ENCODE results near the gene DPEP2NB. TPM values are rescaled to one million over a fixed set of nuclear protein-coding genes. Genes with fewer than 3 reads are reported as not detected.
"Not testable (repeated sequence)": the region's sequence is repeated elsewhere in the genome, so short reads cannot be mapped to it uniquely, and the experiment has no call there.

Gene DPEP2NB
- total RNA-seq, 4 donors from 2014 or later = not detected

- H3K36me3 ChIP-seq = peaks cover 0 to 57% (median 26%) of the 10 kb centered on the region in 4 donors
- intact Hi-C loops (cut with DNase I) = no loop called here
These were observed 16.2 kb upstream of the DPEP2NB start for GRCh38 chr16:68031951-68032350.

GRCh38 chr16:68030108-68030507 is 14.4 kb upstream of the DPEP2NB start:
- H3K4me1 ChIP-seq; H3K27me3 ChIP-seq; intact Hi-C loops (cut with DNase I); H3K27ac ChIP-seq (replicated peaks in 1 of 4); DNase-seq (ENCODE audit: extremely low spot score); H3K9me3 ChIP-seq; H3K4me3 ChIP-seq: not testable (repeated sequence)
- WGBS = 75% methylated on average over 6 of the region's 6 CpGs
- H3K36me3 ChIP-seq = peaks cover 0 to 56% (median 30%) of the 10 kb centered on the region in 4 donors

More at GRCh38 chr16:68031951-68032350, 16.2 kb upstream of the DPEP2NB start:
- WGBS = 95% methylated on average over 2 of the region's 2 CpGs
- Histone ChIP-seq H3K4me1 (no peaks in the 10 kb centered on the region), H3K9me3 (no peaks in the 10 kb centered on the region), H3K27ac (replicated peaks in 1 of 4) (no peak overlapping the region), H3K27me3 (no peaks in the 10 kb centered on the region), H3K4me3 (no peak overlapping the region)
- TF ChIP-seq POLR2A (IDR thresholded peaks at IDR 0.05; ENCODE audit: low read depth) (no peak), CTCF (IDR thresholded peaks at IDR 0.05) (no peak), POLR2AphosphoS5 (IDR thresholded peaks at IDR 0.05) (no peak), EP300 (IDR thresholded peaks at IDR 0.05) (no peak)
- DNase-seq (ENCODE audit: extremely low spot score) = no peak

GRCh38 chr16:68028996-68029395 is 13.3 kb upstream of the DPEP2NB start:
- Histone ChIP-seq H3K36me3 (peaks cover 0 to 54% (median 30%) of the 10 kb centered on the region in 4 donors), H3K9me3 (no peaks in the 10 kb centered on the region), H3K4me3 (no peak overlapping the region), H3K27ac (replicated peaks in 1 of 4) (no peak overlapping the region), H3K4me1 (peaks cover 3 to 11% (median 5%) of the 10 kb centered on the region in 4 donors), H3K27me3 (no peaks in the 10 kb centered on the region)
- intact Hi-C loops (cut with DNase I) = no loop called here
- TF ChIP-seq POLR2A (IDR thresholded peaks at IDR 0.05; ENCODE audit: low read depth) (no peak), EP300 (IDR thresholded peaks at IDR 0.05) (no peak), POLR2AphosphoS5 (IDR thresholded peaks at IDR 0.05) (no peak), CTCF (IDR thresholded peaks at IDR 0.05) (no peak)
- no peak for DNase-seq (ENCODE audit: extremely low spot score)
- 95% methylated on average over 3 of the region's 3 CpGs for WGBS

GRCh38 chr16:68022728-68023537 is 7.2 kb upstream of the DPEP2NB start, which contains the start of the genes DDX28 and DUS2:
Gene DDX28 (minus strand): TSS chr16:68023232. CDS start chr16:68023202, 30 bp downstream.
Gene DUS2 (plus strand): TSS chr16:68023284. CDS start chr16:68038024, 14,740 bp downstream.
- peaks cover 26 to 37% (median 30%) of the 10 kb centered on the region in 4 donors for H3K4me1 ChIP-seq
- peak within 1 kb of the TSS; percentile 74 to 97 (median 87) for H3K4me3 ChIP-seq
- no peaks in the 10 kb centered on the region for H3K9me3 ChIP-seq
- peak within 1 kb of the TSS; percentile 83 to 90 (median 86) for H3K27ac ChIP-seq (replicated peaks in 1 of 4)
- H3K36me3 ChIP-seq = peaks cover 0 to 33% (median 18%) of the 10 kb centered on the region in 4 donors
- TF ChIP-seq POLR2A (IDR thresholded peaks at IDR 0.05; ENCODE audit: low read depth) (no peak), EP300 (IDR thresholded peaks at IDR 0.05) (no peak), CTCF (IDR thresholded peaks at IDR 0.05) (peak in 1 of 3 experiments; percentile 27), POLR2AphosphoS5 (IDR thresholded peaks at IDR 0.05) (peak; percentile 96 to 99)
- intact Hi-C loops (cut with DNase I) = no loop called here
- H3K27me3 ChIP-seq = no peaks in the 10 kb centered on the region
- DNase-seq (ENCODE audit: extremely low spot score) = peak; percentile 98
- 0% methylated on average over 29 of the region's 84 CpGs for WGBS

GRCh38 chr16:68022278-68022727 is 6.6 kb upstream of the DPEP2NB start:
- DNase-seq (ENCODE audit: extremely low spot score) = no peak
- Histone ChIP-seq H3K4me3 (peak overlapping the region; percentile 74 to 97 (median 87)), H3K4me1 (peaks cover 26 to 37% (median 30%) of the 10 kb centered on the region in 4 donors), H3K9me3 (no peaks in the 10 kb centered on the region), H3K36me3 (peaks cover 0 to 27% (median 13%) of the 10 kb centered on the region in 4 donors), H3K27me3 (no peaks in the 10 kb centered on the region), H3K27ac (replicated peaks in 1 of 4) (peak overlapping the region; percentile 83 to 90 (median 86))
- no peak for TF ChIP-seq CTCF (IDR thresholded peaks at IDR 0.05)
- no peak for TF ChIP-seq EP300 (IDR thresholded peaks at IDR 0.05)
- TF ChIP-seq POLR2AphosphoS5 (IDR thresholded peaks at IDR 0.05) = no peak
- TF ChIP-seq POLR2A (IDR thresholded peaks at IDR 0.05; ENCODE audit: low read depth) = no peak
- WGBS = 54% methylated on average over 4 of the region's 19 CpGs
- intact Hi-C loops (cut with DNase I) = no loop called here
